HepG2 (cell line): Measurements from ENCODE around the gene GFY. TPM values are rescaled to one million over a fixed set of nuclear protein-coding genes. Genes with fewer than 3 reads are reported as not detected.

Source experiments
- CHD4 ChIP-seq: fragments of 200-600 bp; sonication (generic); IDR thresholded peaks from 2 replicates; pipeline ENCODE4 v1.7.0; 2017; ENCODE audit warnings: mild to moderate bottlenecking, low read length, borderline replicate concordance
- DMAP1 ChIP-seq: IDR thresholded peaks from 2 replicates; pipeline ENCODE4 v1.6.1; 2016
- EED ChIP-seq: sonication (generic); formaldehyde crosslinking; IDR thresholded peaks from 2 replicates; pipeline ENCODE4 v1.5.0; 2020; ENCODE audit warnings: mild to moderate bottlenecking, missing genetic modification reagents
- FLYWCH1 ChIP-seq: sonication (generic); formaldehyde crosslinking; IDR thresholded peaks from 2 replicates; pipeline ENCODE4 v1.8.1; 2023; ENCODE audit warnings: mild to moderate bottlenecking, missing genetic modification reagents
- IKZF1 ChIP-seq: fragments of 450-650 bp; IDR thresholded peaks from 2 replicates; pipeline ENCODE4 v1.7.1; 2016
- KAT8 ChIP-seq: IDR thresholded peaks from 2 replicates; pipeline ENCODE4 v1.6.1; 2016; ENCODE audit warnings: missing genetic modification reagents, missing compliant biosample characterization
- NBN ChIP-seq: fragments of 450-650 bp; conservative IDR thresholded peaks from 2 replicates; pipeline ENCODE4 v1.6.1; 2017
- RFXAP ChIP-seq: sonication (generic); formaldehyde crosslinking; IDR thresholded peaks from 2 replicates; pipeline ENCODE4 v1.4.0; 2020; ENCODE audit warnings: missing genetic modification reagents, borderline replicate concordance
- SAP130 ChIP-seq: IDR thresholded peaks from 2 replicates; pipeline ENCODE4 v1.6.1; 2016; ENCODE audit warnings: low read depth
- SIX4 ChIP-seq: sonication (generic); formaldehyde crosslinking; IDR thresholded peaks from 2 replicates; pipeline ENCODE4 v1.4.0; 2020; ENCODE audit warnings: missing genetic modification reagents
- TOE1 ChIP-seq: sonication (generic); formaldehyde crosslinking; IDR thresholded peaks from 2 replicates; pipeline ENCODE4 v1.4.0; 2020; ENCODE audit warnings: mild to moderate bottlenecking, missing genetic modification reagents
- U2AF2 ChIP-seq: fragments of 200-400 bp; formaldehyde crosslinking; IDR thresholded peaks from 2 replicates; pipeline ENCODE4 v1.6.1; 2017; ENCODE audit warnings: low read depth, mild to moderate bottlenecking, low read length
- ZNF101 ChIP-seq: sonication (generic); formaldehyde crosslinking; IDR thresholded peaks from 2 replicates; pipeline ENCODE4 v1.4.0; 2020; ENCODE audit warnings: mild to moderate bottlenecking, low read depth, missing genetic modification reagents, borderline replicate concordance
- ZNF256 ChIP-seq: sonication (generic); formaldehyde crosslinking; conservative IDR thresholded peaks from 2 replicates; pipeline ENCODE4 v1.4.0; 2020; ENCODE audit warnings: missing genetic modification reagents
- ZNF317 ChIP-seq: sonication (generic); formaldehyde crosslinking; IDR thresholded peaks from 2 replicates; pipeline ENCODE4 v1.5.0; 2020; ENCODE audit warnings: mild to moderate bottlenecking, missing genetic modification reagents
- ZNF326 ChIP-seq: sonication (generic); formaldehyde crosslinking; IDR thresholded peaks from 2 replicates; pipeline ENCODE4 v1.4.0; 2020; ENCODE audit warnings: missing genetic modification reagents, borderline replicate concordance
- ZNF446 ChIP-seq: sonication (generic); formaldehyde crosslinking; IDR thresholded peaks from 2 replicates; pipeline ENCODE4 v1.5.0; 2020; ENCODE audit warnings: mild to moderate bottlenecking, missing genetic modification reagents
- ZNF672 ChIP-seq: sonication (generic); formaldehyde crosslinking; IDR thresholded peaks from 2 replicates; pipeline ENCODE4 v1.8.1; 2022; ENCODE audit warnings: missing genetic modification reagents
- polyA plus RNA-seq, 8 experiments: library from polyadenylated mRNA; depleted of rRNA in 3 of 8; stranded (reverse) in 7 of 8; unstranded in 1 of 8; fragments of >200 nt; fragmentation: Illumina TruSeq in 4 of 8; extraction: Trizol in 4 of 8; gene quantifications; 2 replicates each; pipeline versions ENCODE4 v1.2.1 to v1.2.3, GENCODE V29; 2011 to 2016; ENCODE audit warnings: low read depth in 4 of 8, missing spikeins in 1 of 8, mixed read lengths in 1 of 8; ENCODE audit not compliant: insufficient read depth in 1 of 8
- total RNA-seq, 5 experiments: library from RNA; depleted of rRNA; stranded (reverse); fragments of >200 nt; fragmentation: Illumina TruSeq; extraction: Trizol; gene quantifications; 2 replicates each; pipeline ENCODE4 v1.2.3, GENCODE V29; 2016; ENCODE audit warnings: low read depth in 1 of 5
- TF ChIP-seq, protein P1 (sequence below): IDR thresholded peaks from 2 replicates; pipeline ENCODE4 v1.6.1; 2012; ENCODE audit warnings: inconsistent platforms
- TF ChIP-seq, protein P2 (sequence below): sonication (generic); formaldehyde crosslinking; IDR thresholded peaks from 2 replicates; pipeline ENCODE4 v1.4.0; 2020; ENCODE audit warnings: missing genetic modification reagents, mild to moderate bottlenecking, borderline replicate concordance
- TF ChIP-seq, protein P3 (sequence below): sonication (generic); formaldehyde crosslinking; IDR thresholded peaks from 2 replicates; pipeline ENCODE4 v1.5.1; 2020; ENCODE audit warnings: mild to moderate bottlenecking, missing genetic modification reagents, borderline replicate concordance
- TF ChIP-seq, protein P4 (sequence below): sonication (generic); formaldehyde crosslinking; conservative IDR thresholded peaks from 2 replicates; pipeline ENCODE4 v1.5.0; 2020; ENCODE audit warnings: missing genetic modification reagents
- TF ChIP-seq, protein P5 (sequence below): sonication (generic); formaldehyde crosslinking; IDR thresholded peaks from 2 replicates; pipeline ENCODE4 v1.4.0; 2020; ENCODE audit warnings: mild to moderate bottlenecking, low read depth, missing genetic modification reagents

GFY gene
- total and polyA plus RNA-seq, 2 of the 13 experiments (the other 11 are each of a cell fraction or from before 2014, with no cell fraction given), result not detected

DNA sequence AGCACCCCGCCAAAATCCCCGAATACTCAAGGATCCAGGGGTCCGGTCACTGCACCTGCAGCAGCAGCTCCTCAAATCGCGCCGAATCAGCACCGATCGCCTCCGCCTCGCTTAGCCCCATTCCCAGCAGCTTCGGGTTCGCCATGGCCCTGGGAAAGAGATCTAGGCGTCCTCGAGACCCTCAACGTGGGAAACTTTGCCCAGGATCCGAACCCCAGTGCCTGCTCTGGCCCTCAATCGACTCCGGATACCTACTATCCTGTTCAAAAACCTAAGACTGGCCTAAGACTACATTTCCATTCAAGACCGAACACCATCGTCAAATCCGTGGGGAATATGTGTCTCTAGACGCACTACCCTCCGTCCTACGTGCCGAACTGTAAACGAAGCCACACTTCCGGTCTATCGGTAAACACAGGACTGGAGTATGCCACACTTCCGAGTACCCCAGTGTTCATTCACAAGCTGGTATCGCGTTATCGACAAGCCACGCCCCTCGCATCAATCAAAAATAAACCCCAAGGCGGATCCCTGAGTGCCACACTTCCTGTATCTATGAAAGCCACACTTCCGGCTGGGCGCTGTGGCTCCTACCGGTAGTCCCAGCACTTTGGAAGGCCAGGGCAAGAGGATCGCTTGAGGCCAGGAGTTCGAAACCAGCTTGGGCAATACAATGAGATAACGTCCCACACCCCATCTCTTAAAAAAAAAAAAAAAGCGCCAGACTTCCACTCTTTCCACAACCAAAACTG, 26.4 kb downstream of the GFY start, which contains the start of gene PIH1D1 (continued):
- TF ChIP-seq KAT8 (CRISPR knock-in tag) (peak; percentile 90), NBN (no peak), RFXAP (CRISPR knock-in tag) (no peak), U2AF2 (no peak), ZNF672 (no peak), FLYWCH1 (no peak), DMAP1 (peak; percentile 74; the same call in 1 of the 2 replicates), EED (CRISPR knock-in tag) (0 out of 2 replicates have a peak, but pooled peaks have one; percentile 45), SAP130 (CRISPR knock-in tag) (peak; percentile 97), ZNF326 (CRISPR knock-in tag) (no peak), ZNF256 (CRISPR knock-in tag) (no peak), ZNF317 (CRISPR knock-in tag) (no peak), ZNF446 (peak; percentile 29; the same call in 1 of the 2 replicates), TOE1 (no peak), IKZF1 (no peak), SIX4 (CRISPR knock-in tag) (0 out of 2 replicates have a peak, but pooled peaks have one; percentile 11), CHD4 (no peak), ZNF101 (CRISPR knock-in tag) (no peak)
- TF ChIP-seq, protein P1, sequence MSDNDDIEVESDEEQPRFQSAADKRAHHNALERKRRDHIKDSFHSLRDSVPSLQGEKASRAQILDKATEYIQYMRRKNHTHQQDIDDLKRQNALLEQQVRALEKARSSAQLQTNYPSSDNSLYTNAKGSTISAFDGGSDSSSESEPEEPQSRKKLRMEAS, result peak; percentile 66
- TF ChIP-seq, protein P2, sequence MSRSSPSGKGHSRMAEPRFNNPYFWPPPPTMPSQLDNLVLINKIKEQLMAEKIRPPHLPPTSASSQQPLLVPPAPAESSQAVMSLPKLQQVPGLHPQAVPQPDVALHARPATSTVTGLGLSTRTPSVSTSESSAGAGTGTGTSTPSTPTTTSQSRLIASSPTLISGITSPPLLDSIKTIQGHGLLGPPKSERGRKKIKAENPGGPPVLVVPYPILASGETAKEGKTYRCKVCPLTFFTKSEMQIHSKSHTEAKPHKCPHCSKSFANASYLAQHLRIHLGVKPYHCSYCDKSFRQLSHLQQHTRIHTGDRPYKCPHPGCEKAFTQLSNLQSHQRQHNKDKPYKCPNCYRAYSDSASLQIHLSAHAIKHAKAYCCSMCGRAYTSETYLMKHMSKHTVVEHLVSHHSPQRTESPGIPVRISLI (CRISPR knock-in tag), result no peak
- TF ChIP-seq, protein P3, sequence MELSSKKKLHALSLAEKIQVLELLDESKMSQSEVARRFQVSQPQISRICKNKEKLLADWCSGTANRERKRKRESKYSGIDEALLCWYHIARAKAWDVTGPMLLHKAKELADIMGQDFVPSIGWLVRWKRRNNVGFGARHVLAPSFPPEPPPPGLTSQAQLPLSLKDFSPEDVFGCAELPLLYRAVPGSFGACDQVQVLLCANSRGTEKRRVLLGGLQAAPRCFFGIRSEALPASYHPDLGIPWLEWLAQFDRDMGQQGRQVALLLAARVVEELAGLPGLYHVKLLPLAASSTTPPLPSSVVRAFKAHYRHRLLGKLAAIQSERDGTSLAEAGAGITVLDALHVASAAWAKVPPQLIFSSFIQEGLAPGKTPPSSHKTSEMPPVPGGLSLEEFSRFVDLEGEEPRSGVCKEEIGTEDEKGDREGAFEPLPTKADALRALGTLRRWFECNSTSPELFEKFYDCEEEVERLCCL (CRISPR knock-in tag), result no peak
- TF ChIP-seq, protein P4, sequence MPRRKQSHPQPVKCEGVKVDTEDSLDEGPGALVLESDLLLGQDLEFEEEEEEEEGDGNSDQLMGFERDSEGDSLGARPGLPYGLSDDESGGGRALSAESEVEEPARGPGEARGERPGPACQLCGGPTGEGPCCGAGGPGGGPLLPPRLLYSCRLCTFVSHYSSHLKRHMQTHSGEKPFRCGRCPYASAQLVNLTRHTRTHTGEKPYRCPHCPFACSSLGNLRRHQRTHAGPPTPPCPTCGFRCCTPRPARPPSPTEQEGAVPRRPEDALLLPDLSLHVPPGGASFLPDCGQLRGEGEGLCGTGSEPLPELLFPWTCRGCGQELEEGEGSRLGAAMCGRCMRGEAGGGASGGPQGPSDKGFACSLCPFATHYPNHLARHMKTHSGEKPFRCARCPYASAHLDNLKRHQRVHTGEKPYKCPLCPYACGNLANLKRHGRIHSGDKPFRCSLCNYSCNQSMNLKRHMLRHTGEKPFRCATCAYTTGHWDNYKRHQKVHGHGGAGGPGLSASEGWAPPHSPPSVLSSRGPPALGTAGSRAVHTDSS (CRISPR knock-in tag), result no peak
- TF ChIP-seq, protein P5, sequence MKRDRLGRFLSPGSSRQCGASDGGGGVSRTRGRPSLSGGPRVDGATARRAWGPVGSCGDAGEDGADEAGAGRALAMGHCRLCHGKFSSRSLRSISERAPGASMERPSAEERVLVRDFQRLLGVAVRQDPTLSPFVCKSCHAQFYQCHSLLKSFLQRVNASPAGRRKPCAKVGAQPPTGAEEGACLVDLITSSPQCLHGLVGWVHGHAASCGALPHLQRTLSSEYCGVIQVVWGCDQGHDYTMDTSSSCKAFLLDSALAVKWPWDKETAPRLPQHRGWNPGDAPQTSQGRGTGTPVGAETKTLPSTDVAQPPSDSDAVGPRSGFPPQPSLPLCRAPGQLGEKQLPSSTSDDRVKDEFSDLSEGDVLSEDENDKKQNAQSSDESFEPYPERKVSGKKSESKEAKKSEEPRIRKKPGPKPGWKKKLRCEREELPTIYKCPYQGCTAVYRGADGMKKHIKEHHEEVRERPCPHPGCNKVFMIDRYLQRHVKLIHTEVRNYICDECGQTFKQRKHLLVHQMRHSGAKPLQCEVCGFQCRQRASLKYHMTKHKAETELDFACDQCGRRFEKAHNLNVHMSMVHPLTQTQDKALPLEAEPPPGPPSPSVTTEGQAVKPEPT (CRISPR knock-in tag), result no peak
